ENCODE data around the gene ZNF438. TPM values are rescaled to one million over a fixed set of nuclear protein-coding genes. Genes with fewer than 3 reads are reported as not detected.

ZNF438 gene
- total and polyA plus RNA-seq, 4 donors, result 7.8 to 19.2 (median 10.2) TPM

- Histone ChIP-seq H3K27ac (ENCODE audit: low read depth in 1 of 2, low read length in 1 of 2) (no peak overlapping the region), H3K9ac (ENCODE audit: insufficient read depth in 1 of 2, low read length in 2 of 2) (no peak overlapping the region), H3K36me3 (ENCODE audit: control insufficient read depth in 4 of 4, insufficient read depth in 4 of 4, low read length in 4 of 4) (peaks cover 0 to 8% (median 6%) of the 10 kb centered on the region in 4 donors), H3K4me3 (no peak overlapping the region), H3K27me3 (ENCODE audit: control insufficient read depth in 3 of 3, insufficient read depth in 3 of 3, low read length in 2 of 3) (no peaks in the 10 kb centered on the region), H3K9me3 (ENCODE audit: control insufficient read depth in 4 of 4, insufficient read depth in 3 of 4, low read length in 3 of 4) (no peaks in the 10 kb centered on the region), H3K4me1 (ENCODE audit: control insufficient read depth in 5 of 5, insufficient read depth in 5 of 5, low read length in 5 of 5) (no peaks in the 10 kb centered on the region)
- DNase-seq (no peak), ATAC-seq (ENCODE audit: insufficient read depth, low FRiP score) (no peak)
- WGBS, 2 donors, result 91 to 100% methylated on average over 1 of the region's 1 CpG
- TF ChIP-seq CTCF (IDR thresholded peaks at IDR 0.05; ENCODE audit: control extremely low read depth, extremely low read depth), result no peak
These were observed 134.1 kb downstream of the ZNF438 start for GRCh38 chr10:30897547-30897946.

- H3K36me3 ChIP-seq (ENCODE audit: control insufficient read depth in 4 of 4, insufficient read depth in 4 of 4, low read length in 4 of 4), result peaks cover 0 to 8% (median 6%) of the 10 kb centered on the region in 4 donors
- DNase-seq (no peak), ATAC-seq (ENCODE audit: insufficient read depth, low FRiP score) (no peak)
- no peak overlapping the region for H3K4me3 ChIP-seq
- H3K27ac ChIP-seq (ENCODE audit: low read depth in 1 of 2, low read length in 1 of 2), result no peak overlapping the region
- no peaks in the 10 kb centered on the region for H3K4me1 ChIP-seq (ENCODE audit: control insufficient read depth in 5 of 5, insufficient read depth in 5 of 5, low read length in 5 of 5)
- no peaks in the 10 kb centered on the region for H3K27me3 ChIP-seq (ENCODE audit: control insufficient read depth in 3 of 3, insufficient read depth in 3 of 3, low read length in 2 of 3)
- no peak overlapping the region for H3K9ac ChIP-seq (ENCODE audit: insufficient read depth in 1 of 2, low read length in 2 of 2)
- TF ChIP-seq CTCF (IDR thresholded peaks at IDR 0.05; ENCODE audit: control extremely low read depth, extremely low read depth), result no peak
- no peaks in the 10 kb centered on the region for H3K9me3 ChIP-seq (ENCODE audit: control insufficient read depth in 4 of 4, insufficient read depth in 3 of 4, low read length in 3 of 4)
These were observed 134.6 kb downstream of the ZNF438 start for GRCh38 chr10:30897048-30897447.

- ATAC-seq (ENCODE audit: insufficient read depth, low FRiP score), result no peak
- WGBS, 2 donors, result 84 to 85% methylated on average over 5 of the region's 5 CpGs
- no peak for DNase-seq
These were observed 137.4 kb downstream of the ZNF438 start for GRCh38 chr10:30894221-30894620.

More at GRCh38 chr10:30894221-30894620, 137.4 kb downstream of the ZNF438 start:
- no peak for TF ChIP-seq CTCF (IDR thresholded peaks at IDR 0.05; ENCODE audit: control extremely low read depth, extremely low read depth)
- Histone ChIP-seq H3K4me3 (no peak overlapping the region), H3K27ac (ENCODE audit: low read depth in 1 of 2, low read length in 1 of 2) (no peak overlapping the region), H3K36me3 (ENCODE audit: control insufficient read depth in 4 of 4, insufficient read depth in 4 of 4, low read length in 4 of 4) (peaks cover 0 to 4% (median 0%) of the 10 kb centered on the region in 4 donors), H3K27me3 (ENCODE audit: control insufficient read depth in 3 of 3, insufficient read depth in 3 of 3, low read length in 2 of 3) (no peaks in the 10 kb centered on the region), H3K9me3 (ENCODE audit: control insufficient read depth in 4 of 4, insufficient read depth in 3 of 4, low read length in 3 of 4) (no peaks in the 10 kb centered on the region), H3K9ac (ENCODE audit: insufficient read depth in 1 of 2, low read length in 2 of 2) (no peak overlapping the region), H3K4me1 (ENCODE audit: control insufficient read depth in 5 of 5, insufficient read depth in 5 of 5, low read length in 5 of 5) (no peaks in the 10 kb centered on the region)

Data from lung (tissue), 12 donors.